Inflammatory macrophage (primary cell): ENCODE measurements around the gene PACS1.

Experiments
- DNase-seq, 2 donors: peaks; one replicate each; pipeline ENCODE4 v3.0.0-alpha.2; 2020 to 2022

The PACS1 gene

DNA sequence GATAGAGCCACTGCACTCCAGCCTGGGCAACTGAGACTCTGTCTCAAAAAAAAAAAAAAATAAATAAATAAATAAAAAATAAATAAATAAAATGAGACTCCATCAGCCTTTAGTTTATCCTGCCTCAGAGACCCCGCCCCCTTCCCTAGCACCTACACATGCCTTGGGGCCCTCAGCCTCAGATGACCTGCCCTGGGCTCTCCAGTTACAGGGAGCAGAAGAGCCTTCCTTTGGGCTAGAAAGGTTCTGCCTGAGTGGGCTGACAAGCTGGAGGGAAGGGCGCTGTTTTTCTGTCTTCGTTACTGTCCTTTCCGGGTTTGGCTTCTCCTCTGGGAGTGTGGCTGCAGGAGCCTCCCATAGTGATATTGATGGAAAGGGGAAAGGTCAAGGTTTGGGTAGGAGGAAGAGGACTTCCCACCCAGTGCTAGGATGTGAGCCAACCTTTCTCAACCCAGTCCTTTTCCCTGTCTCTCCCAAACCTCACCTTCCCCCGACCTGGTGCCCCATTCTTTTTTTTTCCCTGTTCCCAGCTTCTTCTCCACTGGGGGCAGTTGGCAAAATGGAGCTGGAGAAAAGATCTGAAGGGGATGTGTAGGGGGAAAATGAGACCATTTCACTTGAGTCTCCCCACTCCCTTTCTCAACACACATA is 19.4 kb upstream of the PACS1 start:
- DNase-seq: no peak

DNA sequence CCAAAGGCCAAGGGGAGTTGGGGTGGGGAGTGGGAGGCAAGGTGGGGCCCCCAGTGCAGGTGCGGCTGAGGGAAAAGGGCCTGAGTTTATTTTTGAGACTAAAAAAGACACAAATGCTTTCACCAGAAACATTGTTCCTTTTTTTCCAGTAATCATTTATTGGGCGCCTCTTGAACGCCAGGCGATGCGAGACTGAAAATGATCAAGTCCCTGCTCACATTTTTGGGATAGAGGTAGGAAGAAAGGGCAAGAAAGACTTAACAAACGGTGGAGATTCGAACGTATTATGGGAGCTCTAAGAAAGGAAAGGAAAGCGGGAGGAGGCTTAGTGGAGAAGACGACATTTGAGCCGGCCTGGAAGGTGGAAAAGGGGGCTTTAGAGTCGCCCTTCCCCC is 18.7 kb upstream of the PACS1 start:
- no peak for DNase-seq

DNA sequence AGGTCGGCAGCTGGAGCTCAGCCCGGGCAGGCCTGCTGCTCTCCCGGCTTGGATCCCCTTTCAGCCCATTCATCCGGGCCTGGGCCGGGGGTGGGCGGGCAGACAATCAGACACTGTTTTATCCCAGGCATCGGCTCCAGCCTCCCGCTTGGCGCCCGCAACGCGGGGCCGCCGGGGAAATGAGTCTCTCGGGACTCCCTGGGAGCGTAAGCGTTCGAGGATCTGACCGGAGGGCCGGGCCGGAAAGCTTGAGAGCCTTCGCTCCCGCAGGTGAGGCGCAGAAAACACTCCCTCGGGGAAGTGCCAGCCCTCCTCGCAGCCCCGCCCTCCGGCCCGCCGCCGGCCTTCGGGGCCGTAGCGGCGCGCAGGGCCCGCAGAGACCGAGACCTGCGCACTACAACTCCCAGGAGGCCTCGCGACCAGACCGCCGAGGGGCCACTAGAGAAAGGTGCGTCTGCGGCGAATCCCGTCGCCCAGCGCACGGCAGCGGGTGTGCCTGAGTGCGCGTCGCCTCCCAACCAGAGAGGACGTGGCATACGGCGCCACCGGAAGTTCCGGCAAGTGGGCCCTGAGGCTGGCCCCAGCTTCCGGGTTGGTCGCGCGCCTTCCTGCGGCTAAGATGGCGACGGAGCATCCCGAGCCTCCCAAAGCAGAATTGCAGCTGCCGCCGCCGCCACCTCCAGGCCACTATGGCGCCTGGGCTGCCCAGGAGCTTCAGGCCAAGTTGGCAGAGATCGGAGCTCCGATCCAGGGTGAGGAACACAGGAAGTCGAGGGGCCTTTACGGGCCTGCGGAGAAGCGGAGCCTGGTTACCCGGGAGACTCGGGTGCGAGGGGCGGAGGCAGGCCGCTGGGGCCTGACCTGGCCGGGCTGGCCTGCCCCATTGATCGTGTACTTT is 18.1 kb upstream of the PACS1 start, which contains the start of gene SF3B2:
TSS of gene SF3B2 (plus strand) at position 599 of the 898 bp plus-strand sequence. CDS start at position 620, 21 bp downstream.
- DNase-seq: peak; percentile 97 to 99

GRCh38 chr11:66052664-66052982 is 17.4 kb upstream of the PACS1 start:
- no peak for DNase-seq

DNA sequence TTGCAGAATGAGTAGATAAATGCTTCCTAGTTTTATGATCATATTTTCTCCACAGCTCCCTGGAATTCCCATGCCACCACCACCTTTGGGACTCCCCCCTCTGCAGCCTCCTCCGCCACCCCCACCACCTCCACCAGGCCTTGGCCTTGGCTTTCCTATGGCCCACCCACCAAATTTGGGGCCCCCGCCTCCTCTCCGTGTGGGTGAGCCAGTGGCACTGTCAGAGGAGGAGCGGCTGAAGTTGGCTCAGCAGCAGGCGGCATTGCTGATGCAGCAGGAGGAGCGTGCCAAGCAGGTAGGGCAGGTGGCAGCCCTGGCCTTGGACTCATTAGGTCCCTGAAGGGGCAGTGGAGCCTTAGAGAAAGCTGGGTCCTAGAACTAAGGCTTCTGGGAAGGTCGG is 15.1 kb upstream of the PACS1 start:
- DNase-seq: no peak

DNA sequence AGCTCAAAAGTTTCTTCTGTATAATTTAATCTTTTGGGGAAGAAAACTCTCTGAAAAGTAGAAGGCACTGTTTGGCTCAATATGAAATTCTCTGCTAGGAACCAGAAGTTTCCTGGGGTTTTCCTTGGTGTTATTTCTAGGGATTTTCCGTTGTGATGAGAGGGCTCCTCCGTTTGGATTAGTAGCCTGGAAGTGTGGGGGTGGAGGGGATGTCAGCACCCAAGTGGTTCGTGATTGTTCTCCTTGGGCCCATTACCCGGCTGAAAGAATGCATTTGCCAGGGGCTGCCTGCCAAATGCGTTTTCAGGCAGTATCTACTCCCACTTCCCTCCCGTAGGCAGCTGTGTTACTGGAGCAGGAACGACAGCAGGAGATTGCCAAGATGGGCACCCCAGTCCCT is 13.6 kb upstream of the PACS1 start:
- no peak for DNase-seq

DNA sequence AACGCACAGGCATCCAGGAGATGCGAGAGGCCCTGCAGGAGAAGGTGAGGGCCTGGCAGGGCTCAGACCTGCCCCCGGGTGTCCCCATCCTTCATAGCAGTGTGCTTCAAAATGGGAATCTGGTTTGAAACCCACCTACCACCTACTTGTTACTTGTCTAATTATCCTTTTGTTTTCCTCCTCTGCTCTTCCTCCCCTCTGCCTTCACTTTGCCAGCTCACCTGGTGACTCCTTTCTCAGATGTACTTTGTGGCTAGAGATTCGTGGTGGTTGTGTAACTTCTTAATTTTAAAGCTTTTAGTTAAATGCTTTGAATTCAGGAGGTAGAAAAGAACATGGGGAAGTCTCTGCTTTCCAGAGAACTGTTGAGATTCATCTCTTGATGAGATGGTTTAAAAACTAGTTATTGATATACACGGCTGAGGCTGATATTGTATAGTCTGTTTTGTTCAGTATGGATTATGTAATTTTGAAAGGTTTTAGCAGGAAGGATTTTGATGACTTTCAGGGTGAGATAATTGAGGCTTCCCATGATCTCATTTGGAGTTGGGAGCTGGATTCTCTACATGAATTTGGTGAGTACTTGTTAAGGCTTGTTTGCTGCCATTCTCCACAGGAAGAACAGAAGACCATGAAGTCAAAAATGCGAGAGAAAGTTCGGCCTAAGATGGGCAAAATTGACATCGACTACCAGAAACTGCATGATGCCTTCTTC is 9.9 kb upstream of the PACS1 start:
- no peak for DNase-seq

- no peak for DNase-seq
Measured at GRCh38 chr11:66061268-66061667, 8.8 kb upstream of the PACS1 start.

DNA sequence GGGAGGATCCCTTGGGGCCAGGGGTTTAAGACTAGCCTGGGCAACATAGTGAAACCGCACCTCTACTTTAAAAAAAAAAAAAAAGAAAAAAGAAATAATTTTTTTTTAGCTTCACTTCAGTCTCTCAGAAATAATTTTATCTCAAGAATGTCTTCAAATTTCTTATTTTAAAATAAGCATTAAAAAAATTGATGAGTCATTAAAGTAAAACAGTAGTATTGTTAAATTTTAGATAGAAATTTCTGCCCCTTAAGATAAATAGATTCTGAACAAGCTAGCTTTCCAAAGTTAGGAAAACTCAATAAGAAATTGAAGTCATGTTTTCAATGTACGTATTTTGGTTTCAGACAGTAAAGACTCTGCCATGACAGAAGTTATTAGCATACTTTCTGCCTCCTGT is 7.7 kb upstream of the PACS1 start:
- no peak for DNase-seq

GRCh38 chr11:66063900-66064299 is 6.2 kb upstream of the PACS1 start:
- DNase-seq: no peak

DNA sequence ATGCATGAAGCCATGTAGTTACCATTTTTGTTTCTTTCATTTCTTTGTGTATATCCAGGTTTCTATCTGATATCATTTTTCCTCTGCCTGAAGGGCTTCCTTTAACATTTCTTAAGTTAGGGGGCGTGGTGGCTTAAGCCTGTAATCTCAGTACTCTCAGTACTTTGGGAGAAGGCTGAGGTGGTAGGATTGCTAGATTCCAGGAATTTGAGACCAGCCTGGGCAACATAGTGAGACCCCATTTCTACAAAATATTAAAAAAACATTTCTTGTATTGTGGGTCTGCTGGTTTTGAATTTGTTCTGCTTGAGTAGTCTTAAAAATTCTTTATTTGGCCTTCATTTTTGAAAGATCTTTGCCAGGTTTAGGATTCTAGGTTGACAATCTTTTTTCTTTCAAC is 5.5 kb upstream of the PACS1 start:
- no peak for DNase-seq

DNA sequence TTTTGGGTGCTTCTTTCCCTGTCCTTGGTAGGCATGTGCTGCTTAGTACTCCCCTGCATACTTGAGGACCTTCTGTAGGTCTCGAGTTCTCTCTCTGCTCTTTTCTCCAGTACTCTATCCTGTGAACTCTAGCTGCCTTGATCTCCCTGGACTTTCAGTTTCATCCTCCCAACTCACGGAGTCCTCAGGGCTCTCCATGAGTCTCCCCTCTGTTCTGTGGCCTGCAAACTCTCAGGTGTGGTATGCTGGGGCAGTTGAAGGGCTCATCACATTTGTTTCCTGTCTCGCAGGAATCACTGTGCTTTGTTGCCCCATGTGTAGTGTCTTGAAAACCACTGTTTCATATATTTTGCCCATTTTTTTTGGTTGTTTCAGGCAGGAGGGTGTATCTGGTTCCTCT is 3.3 kb upstream of the PACS1 start:
- DNase-seq: peak; percentile 20 to 36

DNA sequence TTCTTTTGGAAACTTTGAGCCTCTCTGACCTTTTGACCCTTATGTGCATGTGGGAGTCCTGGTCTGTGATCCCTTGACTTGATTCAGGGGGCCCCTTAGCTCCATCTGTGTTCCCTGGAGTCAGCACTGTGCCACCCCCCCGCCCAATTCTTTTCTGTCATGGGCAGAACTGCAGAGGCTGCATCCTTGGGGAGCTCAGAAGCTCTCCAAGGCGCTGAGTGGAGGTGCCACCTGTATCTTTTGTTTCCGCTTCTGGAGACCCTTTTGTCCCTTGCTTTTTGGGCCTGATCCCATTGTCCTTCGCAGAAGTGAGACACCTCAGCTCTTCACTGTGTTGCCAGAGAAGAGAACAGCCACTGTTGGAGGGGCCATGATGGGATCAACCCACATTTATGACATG is 2.4 kb upstream of the PACS1 start:
- no peak for DNase-seq

- DNase-seq: peak; percentile 61 to 65
Measured at GRCh38 chr11:66068154-66068821, 1.8 kb upstream of the PACS1 start.

- peak; percentile 90 to 95 for DNase-seq
Measured at GRCh38 chr11:66068923-66069714, 953 bp upstream of the PACS1 start.

DNA sequence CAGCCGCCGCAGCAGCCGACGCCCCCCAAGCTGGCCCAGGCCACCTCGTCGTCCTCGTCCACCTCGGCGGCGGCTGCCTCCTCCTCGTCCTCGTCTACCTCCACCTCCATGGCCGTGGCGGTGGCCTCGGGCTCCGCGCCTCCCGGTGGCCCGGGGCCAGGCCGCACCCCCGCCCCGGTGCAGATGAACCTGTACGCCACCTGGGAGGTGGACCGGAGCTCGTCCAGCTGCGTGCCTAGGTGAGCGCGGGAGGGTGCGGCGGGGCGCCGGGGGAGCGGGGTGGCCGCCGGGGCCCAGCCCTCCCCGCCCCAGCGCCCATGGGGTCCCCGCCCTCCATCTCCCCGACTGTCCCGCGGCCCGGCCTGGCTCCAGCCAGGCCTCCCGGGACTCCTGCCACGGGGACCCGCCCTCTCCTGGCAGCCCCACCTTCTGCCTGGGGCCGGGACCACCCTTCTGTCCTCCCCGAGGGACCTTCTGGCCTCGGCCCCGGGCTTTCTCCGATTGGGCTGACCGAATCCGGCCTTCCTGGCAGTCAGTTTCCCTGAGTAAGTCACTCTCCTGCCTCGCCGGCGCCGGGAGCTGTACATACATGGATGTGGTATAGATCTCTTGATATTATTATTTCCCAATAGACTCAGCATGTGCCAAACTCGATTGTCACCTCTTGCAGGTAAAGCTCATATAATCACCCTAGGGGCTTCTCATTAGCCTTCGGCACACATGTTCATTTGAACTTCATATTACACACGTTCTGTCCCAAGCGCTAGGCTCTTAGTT is 720 bp downstream of the PACS1 start:
- no peak for DNase-seq

DNA sequence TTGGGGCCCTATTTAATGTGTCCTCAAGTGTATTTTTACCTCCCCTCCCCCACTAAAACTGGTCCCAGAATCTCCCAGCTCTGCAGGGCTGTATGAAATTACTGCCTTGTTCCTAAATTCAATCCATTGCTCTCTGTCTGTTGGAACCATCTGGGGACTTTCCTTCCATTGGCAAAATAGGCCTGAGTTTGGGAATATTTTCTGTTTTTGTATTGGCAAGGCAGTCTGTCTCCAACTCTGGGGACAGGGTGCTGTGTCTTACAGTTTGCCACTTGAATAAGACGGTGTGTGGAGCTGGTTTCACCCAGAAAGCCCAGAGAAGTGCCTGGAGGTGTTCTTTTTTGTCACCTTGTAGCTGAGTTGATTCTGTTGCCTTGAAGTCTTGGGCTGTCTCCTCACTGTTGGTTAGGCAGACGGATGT is 1.3 kb downstream of the PACS1 start:
- no peak for DNase-seq

GRCh38 chr11:66072081-66072480 is 2.0 kb downstream of the PACS1 start:
- DNase-seq: no peak

DNA sequence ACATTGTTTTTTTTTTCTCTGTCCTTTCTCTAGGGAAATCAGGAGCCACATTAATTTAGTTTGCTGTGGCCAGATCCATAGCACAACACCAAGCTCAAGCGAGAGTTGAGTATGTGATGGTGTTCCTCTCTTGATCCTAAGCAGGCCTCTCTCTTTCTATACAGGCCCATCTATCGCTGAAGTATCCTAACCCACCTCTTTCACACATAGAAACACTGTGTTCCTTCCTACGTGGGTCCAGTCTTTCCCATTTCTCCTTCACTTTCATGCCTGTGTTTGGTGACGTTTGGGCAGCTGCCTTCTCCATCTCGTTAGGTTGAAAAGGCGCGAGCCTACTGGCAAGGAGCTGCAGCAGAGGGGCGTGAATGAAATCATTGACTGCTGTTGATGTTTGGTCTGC is 2.4 kb downstream of the PACS1 start:
- no peak for DNase-seq

- DNase-seq: no peak
Measured at GRCh38 chr11:66073669-66074068, 3.6 kb downstream of the PACS1 start.

GRCh38 chr11:66075273-66075672 is 5.2 kb downstream of the PACS1 start:
- DNase-seq: no peak
